ENCODE results near the gene TMIGD2.

DNA sequence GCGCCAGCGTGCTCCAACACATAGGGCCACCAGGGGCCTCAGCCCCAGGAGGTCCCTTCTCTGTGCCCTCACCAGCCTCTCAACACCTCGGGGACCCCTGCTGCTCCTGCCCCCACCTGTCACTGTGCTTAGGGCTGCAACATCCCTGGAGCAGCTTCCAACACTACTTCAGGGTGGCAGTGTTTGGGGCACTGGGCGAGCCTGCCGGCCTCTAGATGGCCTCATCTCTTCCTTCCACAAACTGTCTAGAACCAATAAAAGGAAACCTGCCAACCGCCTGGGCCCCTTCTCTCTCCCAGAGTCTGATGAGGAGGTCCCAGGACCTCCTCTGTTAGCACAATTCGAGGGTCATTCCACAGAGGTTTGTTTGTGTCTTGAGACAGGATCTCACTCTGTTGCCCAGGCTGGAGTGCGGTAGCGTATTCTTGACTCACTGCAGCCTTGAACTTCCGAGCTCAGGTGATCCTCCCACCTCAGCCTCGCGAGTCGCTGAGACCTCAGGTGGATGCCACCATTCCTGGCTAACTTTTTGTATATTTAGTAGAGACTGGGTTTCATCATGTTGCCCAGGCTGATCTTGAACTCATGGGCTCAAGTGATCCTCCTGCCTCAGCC, 33.3 kb downstream of the TMIGD2 start:
- TF ChIP-seq MAZ (IDR thresholded peaks at IDR 0.05; ENCODE audit: borderline replicate concordance, low read depth, low read length) (no peak), CTCF (conservative IDR thresholded peaks at IDR 0.05; ENCODE audit: low read depth, low read length) (no peak), RCOR1 (IDR thresholded peaks at IDR 0.05; ENCODE audit: insufficient replicate concordance, low read length) (no peak), POLR2A (IDR thresholded peaks at IDR 0.05; ENCODE audit: low read depth, low read length) (no peak), CEBPB (IDR thresholded peaks at IDR 0.05; ENCODE audit: low read depth, low read length) (no peak), RFX5 (IDR thresholded peaks at IDR 0.05; ENCODE audit: low read depth, low read length) (no peak)
- TF ChIP-seq, protein P1, sequence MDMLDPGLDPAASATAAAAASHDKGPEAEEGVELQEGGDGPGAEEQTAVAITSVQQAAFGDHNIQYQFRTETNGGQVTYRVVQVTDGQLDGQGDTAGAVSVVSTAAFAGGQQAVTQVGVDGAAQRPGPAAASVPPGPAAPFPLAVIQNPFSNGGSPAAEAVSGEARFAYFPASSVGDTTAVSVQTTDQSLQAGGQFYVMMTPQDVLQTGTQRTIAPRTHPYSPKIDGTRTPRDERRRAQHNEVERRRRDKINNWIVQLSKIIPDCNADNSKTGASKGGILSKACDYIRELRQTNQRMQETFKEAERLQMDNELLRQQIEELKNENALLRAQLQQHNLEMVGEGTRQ (IDR thresholded peaks at IDR 0.05; ENCODE audit: low read depth, low read length): no peak
